GM13977 (cell line): ENCODE measurements around the gene UEVLD.
A peak's percentile ranks its signal among the peaks of the same experiment; 100 is the strongest.

Source experiments
- DNase-seq: peaks from one replicate; pipeline ENCODE4 v3.0.0; 2012; ENCODE audit warnings: low spot score
- CTCF ChIP-seq: IDR thresholded peaks from 2 replicates; pipeline ENCODE4 v1.5.1; 2012; ENCODE audit warnings: mild to moderate bottlenecking, control low read depth; ENCODE audit not compliant: insufficient read depth; ENCODE audit errors: extremely low read depth, missing control alignments
- in situ Hi-C: fragments of 300-500 bp; cut with MboI; formaldehyde crosslinking; loops from one replicate; pipeline ENCODE4 v1.12.0; 2022; ENCODE audit warnings: low sequenced_read_pairs, low pct_unique_long_range_greater_than_20kb, mixed read lengths, inconsistent platforms; ENCODE audit not compliant: unreplicated experiment

UEVLD gene

DNA sequence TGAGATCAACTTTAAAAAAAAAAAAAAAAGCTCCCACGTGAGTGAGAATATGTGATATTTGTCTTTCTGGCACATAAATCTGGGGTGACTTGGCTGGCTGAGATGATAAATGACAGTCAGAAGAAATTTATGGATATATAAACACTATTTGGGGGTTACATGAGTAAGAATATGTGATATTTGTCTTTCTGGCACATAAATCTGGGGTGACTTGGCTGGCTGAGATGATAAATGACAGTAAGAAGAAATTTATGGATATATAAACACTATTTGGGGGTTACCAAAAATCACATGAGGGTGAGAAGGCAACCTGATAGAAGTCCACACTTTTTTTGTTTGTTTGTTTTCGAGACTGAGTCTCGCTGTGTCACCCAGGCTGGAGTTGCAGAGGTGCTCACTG lies 55.2 kb downstream of the UEVLD start:
- in situ Hi-C loops = loop anchor here (25.0 kb wide), 1 partner anchor 204 kb away; the partner anchor contains the start of gene IGSF22
- no peak for TF ChIP-seq CTCF
- DNase-seq = no peak

DNA sequence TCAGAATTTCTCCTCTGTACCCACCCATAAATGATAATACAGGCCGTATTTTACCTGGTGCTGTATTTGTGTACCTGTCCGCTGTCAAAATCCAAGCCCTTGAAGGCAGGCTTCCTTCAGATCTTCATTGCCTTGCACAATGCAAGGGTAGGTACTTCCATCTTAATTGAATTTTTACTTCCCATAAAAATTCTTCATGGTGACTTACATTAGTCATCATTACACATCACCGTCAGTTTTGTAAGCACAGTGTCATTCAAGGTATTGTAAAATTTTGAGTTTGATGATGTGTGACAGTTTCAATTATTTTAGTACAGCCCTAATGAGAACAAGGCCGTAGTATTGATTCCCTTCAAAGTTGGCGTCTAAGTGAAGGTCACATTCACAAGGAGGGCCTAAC lies 61.0 kb downstream of the UEVLD start:
- no peak for DNase-seq
- in situ Hi-C loops = loop anchor here (25.0 kb wide), 1 partner anchor 210 kb away; the partner anchor contains the start of gene IGSF22
- TF ChIP-seq CTCF = no peak

DNA sequence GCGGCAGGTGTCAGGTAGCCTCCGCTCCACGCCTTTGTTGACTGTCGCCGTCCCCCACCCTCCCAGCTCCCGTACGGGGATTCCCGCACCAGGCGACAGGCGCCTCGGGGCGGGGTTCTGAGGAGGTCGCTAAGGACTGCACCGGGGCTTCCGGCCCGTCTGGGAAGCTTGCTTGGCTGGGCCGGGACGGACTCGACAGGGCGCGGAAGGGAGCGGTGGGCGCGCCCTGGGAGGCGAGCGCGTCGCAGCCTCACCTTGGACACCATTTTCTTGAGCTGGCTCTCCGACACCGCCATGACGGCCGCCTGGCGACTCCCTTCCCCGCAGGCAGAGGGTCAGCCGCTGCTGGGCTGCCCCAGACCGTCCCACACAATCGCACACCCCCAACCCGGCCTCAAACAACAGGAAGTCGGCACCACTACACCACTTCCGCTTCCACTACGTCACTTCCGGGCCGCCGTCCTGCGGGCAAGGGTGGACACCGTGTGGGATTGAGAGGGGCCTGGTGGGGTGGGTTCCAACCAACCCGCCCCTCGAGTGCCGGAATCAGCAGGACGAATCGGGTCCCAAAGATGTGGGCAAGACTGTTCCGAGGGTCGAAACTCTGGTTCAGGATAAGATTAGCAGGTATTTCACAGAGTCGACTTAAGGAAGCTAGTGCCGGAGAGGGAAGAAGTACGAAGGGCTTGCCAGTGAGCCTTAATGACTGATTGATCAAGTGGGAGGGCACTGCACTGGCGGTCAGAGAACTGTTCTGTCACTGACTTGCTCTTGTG lies 61.8 kb downstream of the UEVLD start, which contains the start of gene TSG101:
TSG101 (minus strand) TSS at position 422 of the 776 bp plus-strand sequence; CDS start at position 296, 126 bp downstream.
- no peak for TF ChIP-seq CTCF
- peak; percentile 92 for DNase-seq
- in situ Hi-C loops = loop anchor here (25.0 kb wide), 1 partner anchor 211 kb away; the partner anchor contains the start of gene IGSF22

- no peak for DNase-seq
- TF ChIP-seq CTCF = no peak
- in situ Hi-C loops = loop anchor here (25.0 kb wide), 1 partner anchor 211 kb away; the partner anchor contains the start of gene IGSF22
These were observed 62.4 kb downstream of the UEVLD start for GRCh38 chr11:18526130-18526520.

GRCh38 chr11:18524248-18524647 lies 64.3 kb downstream of the UEVLD start:
- no peak for DNase-seq
- TF ChIP-seq CTCF = no peak
- in situ Hi-C loops = no loop called here

GRCh38 chr11:18523084-18523483 lies 65.5 kb downstream of the UEVLD start:
- in situ Hi-C loops = no loop called here
- no peak for TF ChIP-seq CTCF
- DNase-seq = no peak
